Retinal pigment epithelial cell (primary cell): Measurements from ENCODE around the gene ARID1B.

ENCODE experiments used
- DNase-seq: peaks from one replicate; pipeline ENCODE4 v3.0.0-alpha.2; 2010; ENCODE audit warnings: low read depth
- H3K4me3 ChIP-seq: 2 replicates; pipeline ENCODE4 v1.5.1; 2011; ENCODE audit warnings: mild to moderate bottlenecking, low read length, control low read depth, moderate library complexity
- CTCF ChIP-seq: conservative IDR thresholded peaks from 2 replicates; pipeline ENCODE4 v1.5.1; 2011; ENCODE audit warnings: low read depth, low read length, control low read depth, inconsistent platforms

The ARID1B gene

DNA sequence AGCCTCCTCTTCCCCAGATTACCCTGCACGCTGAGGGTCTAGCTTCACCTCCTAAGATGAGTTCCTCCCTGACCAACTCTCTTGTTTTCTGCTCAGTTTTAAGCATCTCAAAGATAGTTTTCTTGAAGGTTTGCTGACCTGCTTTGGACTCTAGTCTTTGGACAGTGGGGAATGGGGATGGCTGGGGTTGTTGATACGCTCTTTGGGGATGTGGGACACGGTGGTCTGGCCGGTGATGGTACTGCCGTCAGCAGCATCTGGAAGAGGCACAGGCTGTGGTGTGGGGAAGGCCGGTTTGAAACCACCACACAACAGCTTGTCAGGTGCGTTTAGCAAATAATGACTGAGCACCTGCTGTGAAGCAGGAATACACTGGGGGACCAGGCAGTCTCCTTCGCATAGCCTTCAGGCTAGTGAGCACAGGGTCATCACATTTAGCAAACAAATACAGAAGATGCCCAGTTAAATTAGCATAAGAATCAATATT lies 452.0 kb downstream of the ARID1B start:
- no peak overlapping the region for H3K4me3 ChIP-seq
- no peak for DNase-seq
- TF ChIP-seq CTCF, result no peak

GRCh38 chr6:157229713-157230112 lies 452.5 kb downstream of the ARID1B start:
- TF ChIP-seq CTCF, result no peak
- no peak overlapping the region for H3K4me3 ChIP-seq
- no peak for DNase-seq

GRCh38 chr6:157230910-157231309 lies 453.7 kb downstream of the ARID1B start:
- no peak for DNase-seq
- no peak for TF ChIP-seq CTCF
- H3K4me3 ChIP-seq, result no peak overlapping the region

- no peak overlapping the region for H3K4me3 ChIP-seq
- TF ChIP-seq CTCF, result no peak
- DNase-seq, result no peak
These were observed 455.1 kb downstream of the ARID1B start for GRCh38 chr6:157232161-157232895.

GRCh38 chr6:157233156-157233555 lies 456.0 kb downstream of the ARID1B start:
- DNase-seq, result no peak
- H3K4me3 ChIP-seq, result no peak overlapping the region
- no peak for TF ChIP-seq CTCF

DNA sequence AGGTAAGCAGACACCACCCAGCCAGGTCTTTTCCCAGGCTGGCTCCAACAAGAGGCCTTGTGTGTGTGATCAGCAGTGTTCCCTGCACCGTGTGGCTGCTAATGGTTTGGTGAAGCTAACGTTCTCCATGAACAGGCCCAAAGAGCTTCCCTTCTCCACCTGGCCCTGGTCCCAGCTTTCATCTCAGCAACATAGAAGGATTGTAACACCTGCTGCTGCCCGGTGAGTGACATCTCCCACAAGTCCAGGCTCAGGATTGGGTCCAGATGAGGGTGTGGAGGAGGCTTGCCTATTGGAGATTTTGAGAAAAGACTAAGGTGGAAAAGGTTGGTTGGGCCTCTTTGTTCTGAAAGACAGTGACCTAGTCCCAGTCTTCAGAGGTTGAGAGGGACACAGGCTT lies 456.5 kb downstream of the ARID1B start:
- no peak for TF ChIP-seq CTCF
- H3K4me3 ChIP-seq, result no peak overlapping the region
- no peak for DNase-seq

DNA sequence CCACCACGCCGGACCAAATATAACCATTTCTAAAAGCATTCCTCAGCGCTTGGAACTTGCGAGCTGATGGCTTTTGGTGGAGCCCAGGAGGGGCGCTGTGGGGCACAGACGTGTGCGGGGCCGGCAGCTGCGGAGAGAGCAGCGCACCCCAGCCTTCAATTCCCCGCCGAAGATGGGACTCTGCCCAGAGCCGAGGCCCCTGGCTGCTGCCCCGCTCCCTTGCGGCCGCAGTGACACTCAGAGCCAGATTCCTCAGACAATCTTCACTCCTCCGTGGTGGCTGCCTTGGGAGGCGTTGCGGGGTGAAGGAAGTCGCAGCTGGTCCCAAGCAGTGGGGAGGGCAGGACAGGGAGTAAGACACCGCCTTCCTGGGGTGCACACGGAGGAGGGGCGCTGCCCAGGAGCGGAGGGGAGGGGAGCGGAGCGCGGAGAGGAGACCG lies 458.4 kb downstream of the ARID1B start:
- H3K4me3 ChIP-seq, result peak overlapping the region; percentile 47
- TF ChIP-seq CTCF, result peak; percentile 78
- no peak for DNase-seq
